OCI-LY3 (cell line): Measurements from ENCODE around the gene SCNN1G.

ENCODE experiments used
- H2AFZ ChIP-seq: fragments of 200-600, 300-600 bp; shearing (Covaris generic); 2 replicates; pipeline ENCODE4 v1.6.0; 2014; ENCODE audit warnings: antibody characterized with exemption, low read depth, low read length
- H3K27ac ChIP-seq: fragments of 200-600, 300-600 bp; sonication (generic); 2 replicates; pipeline ENCODE4 v1.5.1; 2014; ENCODE audit warnings: mild to moderate bottlenecking, low read length, moderate library complexity, mixed read lengths
- H3K27me3 ChIP-seq: fragments of 200-600, 300-600 bp; sonication (generic); 2 replicates; pipeline ENCODE4 v1.6.1; 2014; ENCODE audit warnings: low read depth, low read length, mixed read lengths
- H3K36me3 ChIP-seq: fragments of 200-600, 300-600 bp; sonication (generic); replicated peaks from 2 replicates; pipeline ENCODE3; 2014; ENCODE audit warnings: low read depth, low read length, mixed read lengths
- H3K4me1 ChIP-seq: fragments of 300-600, 200-600 bp; sonication (generic); 2 replicates; pipeline ENCODE4 v1.6.1; 2014; ENCODE audit warnings: low read length, mixed read lengths
- H3K4me2 ChIP-seq: fragments of 200-600, 300-600 bp; sonication (generic); 2 replicates; pipeline ENCODE4 v1.6.1; 2014; ENCODE audit warnings: low read length, mixed read lengths
- H3K4me3 ChIP-seq: fragments of 300-600, 200-600 bp; sonication (generic); 2 replicates; pipeline ENCODE4 v1.5.1; 2014; ENCODE audit warnings: antibody characterized with exemption, mild to moderate bottlenecking, low read length, moderate library complexity
- H3K79me2 ChIP-seq: fragments of 300-600, 200-600 bp; shearing (Covaris generic); 2 replicates; pipeline ENCODE4 v1.6.1; 2014; ENCODE audit warnings: mild to moderate bottlenecking, low read length, mixed read lengths
- H3K9ac ChIP-seq: fragments of 300-600, 200-600 bp; shearing (Covaris generic); 2 replicates; pipeline ENCODE4 v1.6.0; 2014; ENCODE audit warnings: mild to moderate bottlenecking, low read length, moderate library complexity
- H3K9me3 ChIP-seq: fragments of 200-600, 300-600 bp; shearing (Covaris generic); 2 replicates; pipeline ENCODE4 v1.6.1; 2014; ENCODE audit warnings: low read length, mixed read lengths; ENCODE audit not compliant: insufficient read depth
- H4K20me1 ChIP-seq: fragments of 200-600, 300-600 bp; sonication (generic); 2 replicates; pipeline ENCODE4 v1.6.1; 2016; ENCODE audit warnings: low read length, mixed read lengths; ENCODE audit not compliant: insufficient read depth
- CTCF ChIP-seq: fragments of 200-600, 300-600 bp; sonication (generic); IDR thresholded peaks from 2 replicates; pipeline ENCODE4 v1.5.1; 2014; ENCODE audit warnings: antibody characterized with exemption, low read length, low read depth
- EZH2phosphoT487 ChIP-seq: fragments of 200-600 bp; shearing (Covaris generic); IDR thresholded peaks from 2 replicates; pipeline ENCODE4 v1.6.1; 2018; ENCODE audit warnings: antibody characterized with exemption, mixed run types, low read depth

Gene SCNN1G

GRCh38 chr16:23222929-23223328 lies 40.4 kb downstream of the SCNN1G start:
- no peaks in the 10 kb centered on the region for H3K79me2 ChIP-seq
- no peak overlapping the region for H3K4me3 ChIP-seq
- no peaks in the 10 kb centered on the region for H3K4me1 ChIP-seq
- H2AFZ ChIP-seq = no peak overlapping the region
- H3K9me3 ChIP-seq = no peaks in the 10 kb centered on the region
- no peak overlapping the region for H3K9ac ChIP-seq
- 0 out of 2 replicates have a peak, but pooled peaks cover 6% of the 10 kb centered on the region for H3K27me3 ChIP-seq
- no peaks in the 10 kb centered on the region for H4K20me1 ChIP-seq
- H3K27ac ChIP-seq = no peak overlapping the region
- TF ChIP-seq EZH2phosphoT487 (no peak), CTCF (no peak)
- H3K36me3 ChIP-seq = no peaks in the 10 kb centered on the region
- H3K4me2 ChIP-seq = no peak overlapping the region

GRCh38 chr16:23223368-23223767 lies 40.8 kb downstream of the SCNN1G start:
- no peak overlapping the region for H2AFZ ChIP-seq
- H3K4me1 ChIP-seq = no peaks in the 10 kb centered on the region
- no peak overlapping the region for H3K4me2 ChIP-seq
- H3K27ac ChIP-seq = no peak overlapping the region
- no peaks in the 10 kb centered on the region for H3K79me2 ChIP-seq
- H3K27me3 ChIP-seq = 0 out of 2 replicates have a peak, but pooled peaks cover 6% of the 10 kb centered on the region
- no peaks in the 10 kb centered on the region for H3K9me3 ChIP-seq
- H3K9ac ChIP-seq = no peak overlapping the region
- no peak overlapping the region for H3K4me3 ChIP-seq
- no peaks in the 10 kb centered on the region for H4K20me1 ChIP-seq
- H3K36me3 ChIP-seq = no peaks in the 10 kb centered on the region
- TF ChIP-seq EZH2phosphoT487 (no peak), CTCF (no peak)

GRCh38 chr16:23225109-23225508 lies 42.6 kb downstream of the SCNN1G start:
- H3K4me3 ChIP-seq = no peak overlapping the region
- no peak overlapping the region for H3K9ac ChIP-seq
- H3K27ac ChIP-seq = no peak overlapping the region
- no peaks in the 10 kb centered on the region for H4K20me1 ChIP-seq
- TF ChIP-seq CTCF = no peak
- no peak for TF ChIP-seq EZH2phosphoT487
- no peaks in the 10 kb centered on the region for H3K27me3 ChIP-seq
- no peaks in the 10 kb centered on the region for H3K9me3 ChIP-seq
- H3K79me2 ChIP-seq = no peaks in the 10 kb centered on the region
- H3K4me1 ChIP-seq = no peaks in the 10 kb centered on the region
- H3K36me3 ChIP-seq = no peaks in the 10 kb centered on the region
- no peak overlapping the region for H3K4me2 ChIP-seq
- no peak overlapping the region for H2AFZ ChIP-seq

GRCh38 chr16:23225634-23226033 lies 43.1 kb downstream of the SCNN1G start:
- no peak for TF ChIP-seq EZH2phosphoT487
- TF ChIP-seq CTCF = no peak
- Histone ChIP-seq H3K4me1 (no peaks in the 10 kb centered on the region), H3K9me3 (no peaks in the 10 kb centered on the region)

More at GRCh38 chr16:23225634-23226033, 43.1 kb downstream of the SCNN1G start:
- Histone ChIP-seq H3K4me3 (no peak overlapping the region), H2AFZ (no peak overlapping the region), H3K36me3 (no peaks in the 10 kb centered on the region), H3K4me2 (no peak overlapping the region), H3K9ac (no peak overlapping the region), H4K20me1 (no peaks in the 10 kb centered on the region), H3K79me2 (no peaks in the 10 kb centered on the region), H3K27ac (no peak overlapping the region), H3K27me3 (no peaks in the 10 kb centered on the region)
